ENCODE results near the gene ZNF25.

GRCh38 chr10:38003026-38003425 is 26.6 kb upstream of the ZNF25 start:
- TF ChIP-seq CTCF (IDR thresholded peaks at IDR 0.05) (no peak), EP300 (IDR thresholded peaks at IDR 0.05) (no peak)
